GM10266 (cell line): ENCODE data around the gene FOXO1.

Experiments
- DNase-seq: peaks from one replicate; pipeline ENCODE4 v3.0.0; 2012; ENCODE audit errors: extremely low spot score
- CTCF ChIP-seq: IDR thresholded peaks from 2 replicates; pipeline ENCODE4 v1.5.1; 2012; ENCODE audit warnings: mild to moderate bottlenecking, low read depth; ENCODE audit not compliant: control insufficient read depth, insufficient read depth; ENCODE audit errors: missing control alignments

Gene FOXO1

GRCh38 chr13:40660692-40661091, 5.7 kb downstream of the FOXO1 start:
- TF ChIP-seq CTCF: no peak
- DNase-seq: no peak

GRCh38 chr13:40660141-40660664, 6.2 kb downstream of the FOXO1 start:
- DNase-seq: no peak
- TF ChIP-seq CTCF: no peak

- no peak for TF ChIP-seq CTCF
- no peak for DNase-seq
Observed at GRCh38 chr13:40657951-40658350, 8.5 kb downstream of the FOXO1 start.

- no peak for TF ChIP-seq CTCF
- DNase-seq: no peak
Observed at GRCh38 chr13:40657307-40657706, 9.1 kb downstream of the FOXO1 start.

- TF ChIP-seq CTCF: no peak
- DNase-seq: no peak
Observed at GRCh38 chr13:40656358-40656757, 10.1 kb downstream of the FOXO1 start.

GRCh38 chr13:40653527-40654318, 12.7 kb downstream of the FOXO1 start:
- no peak for DNase-seq
- no peak for TF ChIP-seq CTCF

GRCh38 chr13:40652588-40652940, 13.9 kb downstream of the FOXO1 start:
- no peak for TF ChIP-seq CTCF
- no peak for DNase-seq
